HepG2 (cell line): Measurements from ENCODE around the gene RGCC. TPM values are rescaled to one million over a fixed set of nuclear protein-coding genes. Genes with fewer than 3 reads are reported as not detected.

ENCODE experiments used
- ATAC-seq: fragments of 200-7000 bp; cut with Tn5 transposase; 3 replicates; pipeline ENCODE4 v1.9.1; 2020; ENCODE audit warnings: mild to moderate bottlenecking, moderate library complexity
- BruUV-seq: library from RNA; stranded (reverse); fragments of 400-500 nt; replicated peaks from 2 replicates; lab custom pipeline; 2021; lab: Mats Ljungman, UMichigan
- CTCF ChIA-PET: fragments of 300-600 bp; formaldehyde crosslinking; extraction: SDS; loops from one replicate; lab custom pipeline; 2021; ENCODE audit warnings: low total read pairs, inconsistent platforms, low intra/inter-chr PET ratio; lab: Yijun Ruan, JAX
- POLR2A ChIA-PET: fragments of 350-600 bp; sonication (Branson Sonifier 250); formaldehyde crosslinking; loops from one replicate; lab custom pipeline; 2020; ENCODE audit warnings: antibody characterized with exemption, inconsistent platforms; lab: Yijun Ruan, JAX
- DNase-seq: peaks from one replicate; pipeline ENCODE4 v3.0.0-alpha.2; 2015; ENCODE audit warnings: low spot score
- FAIRE-seq: peaks from 3 replicates; lab custom pipeline; 2011; peaks lifted over from hg19 to GRCh38; lab: Jason Lieb, UNC
- H2AFZ ChIP-seq: one replicate; pipeline ENCODE4 v1.6.1; 2011; ENCODE audit warnings: low read length, inconsistent platforms
- H3K27ac ChIP-seq: fragments of 300-600 bp; 3 replicates; pipeline ENCODE4 v1.8.0; 2011; ENCODE audit warnings: mixed run types, mild to moderate bottlenecking, mixed read lengths, low read length, inconsistent platforms; ENCODE audit not compliant: insufficient read depth; ENCODE audit errors: extremely low read length
- H3K27me3 ChIP-seq, 2 experiments: fragments of 200-600 bp in 1 of 2; 2 replicates in 1 of 2; 3 replicates in 1 of 2; pipeline versions ENCODE4 v1.6.0 to v1.8.0; 2011; ENCODE audit warnings: low read length in 2 of 2, mild to moderate bottlenecking in 2 of 2, moderate library complexity in 2 of 2, inconsistent platforms in 1 of 2; ENCODE audit not compliant: insufficient read depth in 2 of 2, control insufficient read depth in 1 of 2
- H3K36me3 ChIP-seq, 2 experiments: fragments of 200-600 bp in 1 of 2; replicated peaks in 1 of 2; 2 replicates in 1 of 2; 3 replicates in 1 of 2; pipeline versions ENCODE4 v1.5.1 to v1.8.0; 2011; ENCODE audit warnings: low read length in 2 of 2, inconsistent platforms in 1 of 2; ENCODE audit not compliant: insufficient read depth in 2 of 2, control insufficient read depth in 1 of 2
- H3K4me1 ChIP-seq: 2 replicates; pipeline ENCODE4 v1.5.1; 2012; ENCODE audit warnings: low read length, inconsistent platforms; ENCODE audit not compliant: insufficient read depth
- H3K4me2 ChIP-seq: 2 replicates; pipeline ENCODE4 v1.6.0; 2011; ENCODE audit warnings: low read depth, low read length, inconsistent platforms
- H3K4me3 ChIP-seq, 3 experiments: fragments of 200-600 bp in 1 of 3; sonication (generic), shearing (Covaris generic) in 1 of 3; replicated peaks in 1 of 3; 2 replicates each; pipeline ENCODE4 v1.5.1; 2011 to 2016; ENCODE audit warnings: low read length in 3 of 3, inconsistent platforms in 2 of 3, low read depth in 2 of 3, mild to moderate bottlenecking in 2 of 3, control low read depth in 1 of 3, mixed read lengths in 1 of 3; ENCODE audit not compliant: insufficient read depth in 1 of 3
- H3K79me2 ChIP-seq: one replicate; pipeline ENCODE4 v1.6.1; 2011; ENCODE audit warnings: low read length, inconsistent platforms; ENCODE audit not compliant: insufficient read depth
- H3K9ac ChIP-seq: 2 replicates; pipeline ENCODE4 v1.6.0; 2011; ENCODE audit warnings: mild to moderate bottlenecking, low read depth, low read length, inconsistent platforms; ENCODE audit not compliant: insufficient read depth
- H3K9me3 ChIP-seq: 2 replicates; pipeline ENCODE4 v1.5.1; 2012; ENCODE audit warnings: mild to moderate bottlenecking, low read length
- H4K20me1 ChIP-seq: 2 replicates; pipeline ENCODE4 v1.6.0; 2011; ENCODE audit warnings: inconsistent platforms, mild to moderate bottlenecking, low read length, moderate library complexity; ENCODE audit not compliant: insufficient read depth
- ATF7-NPFF ChIP-seq: sonication (generic); formaldehyde crosslinking; IDR thresholded peaks from 2 replicates; pipeline ENCODE4 v1.8.1; 2023; ENCODE audit warnings: mild to moderate bottlenecking, low read depth, missing genetic modification reagents, moderate library complexity
- FOXP1 ChIP-seq, 2 experiments: fragments of 450-650 bp in 1 of 2; IDR thresholded peaks; 2 replicates each; pipeline ENCODE4 v1.6.1; 2017 to 2018; ENCODE audit warnings: antibody characterized with exemption in 1 of 2
- HNRNPUL1 ChIP-seq: fragments of 200-400 bp; formaldehyde crosslinking; IDR thresholded peaks from 2 replicates; pipeline ENCODE4 v1.6.1; 2017; ENCODE audit warnings: low read depth, mild to moderate bottlenecking, low read length, moderate library complexity
- HOXA5 ChIP-seq: sonication (generic); formaldehyde crosslinking; IDR thresholded peaks from 2 replicates; pipeline ENCODE4 v1.4.0; 2020; ENCODE audit warnings: missing genetic modification reagents
- KDM1A ChIP-seq: IDR thresholded peaks from 2 replicates; pipeline ENCODE4 v1.6.1; 2016; ENCODE audit warnings: missing compliant biosample characterization
- NCOR1 ChIP-seq: fragments of 200-600 bp; sonication (generic); IDR thresholded peaks from 2 replicates; pipeline ENCODE4 v1.7.0; 2017; ENCODE audit warnings: antibody characterized with exemption, low read length, borderline replicate concordance
- ZBTB2 ChIP-seq: sonication (generic); formaldehyde crosslinking; IDR thresholded peaks from 2 replicates; pipeline ENCODE4 v1.8.0; 2022; ENCODE audit warnings: low read depth, missing genetic modification reagents
- ZSCAN30 ChIP-seq: sonication (generic); formaldehyde crosslinking; IDR thresholded peaks from 2 replicates; pipeline ENCODE4 v1.5.0; 2020; ENCODE audit warnings: mild to moderate bottlenecking, missing genetic modification reagents
- WGBS: methylation state at CpG from one replicate; pipeline ENCODE4 v1.1.6; 2017; ENCODE audit warnings: low lambda C conversion rate; 5-methylcytosine and 5-hydroxymethylcytosine counted together
- in situ Hi-C: cut with HindIII; loops from 2 replicates; pipeline ENCODE4 v1.10.0; 2017; ENCODE audit warnings: low pct_unique_long_range_greater_than_20kb; ENCODE audit not compliant: extremely low pct_ligation_motif_present
- intact Hi-C: fragments of 100-400 bp; cut with micrococcal nuclease; formaldehyde crosslinking; loops from one replicate; pipeline ENCODE4 v1.10.0; 2022; ENCODE audit not compliant: unreplicated experiment
- polyA plus RNA-seq, 8 experiments: library from polyadenylated mRNA; depleted of rRNA in 3 of 8; stranded (reverse) in 7 of 8; unstranded in 1 of 8; fragments of >200 nt; fragmentation: Illumina TruSeq in 4 of 8; extraction: Trizol in 4 of 8; gene quantifications; 2 replicates each; pipeline versions ENCODE4 v1.2.1 to v1.2.3, GENCODE V29; 2011 to 2016; ENCODE audit warnings: low read depth in 4 of 8, missing spikeins in 1 of 8, mixed read lengths in 1 of 8; ENCODE audit not compliant: insufficient read depth in 1 of 8
- total RNA-seq, 5 experiments: library from RNA; depleted of rRNA; stranded (reverse); fragments of >200 nt; fragmentation: Illumina TruSeq; extraction: Trizol; gene quantifications; 2 replicates each; pipeline ENCODE4 v1.2.3, GENCODE V29; 2016; ENCODE audit warnings: low read depth in 1 of 5

Gene RGCC
- total and polyA plus RNA-seq, 2 of the 13 experiments (the other 11 are each of a cell fraction or from before 2014, with no cell fraction given) = 0.20 to 8.4 TPM

- 96% methylated on average over 7 of the region's 7 CpGs for WGBS
- in situ Hi-C loops = no loop called here
- Histone ChIP-seq H3K9me3 (no peaks in the 10 kb centered on the region), H3K79me2 (no peaks in the 10 kb centered on the region), H3K4me3 (no peak overlapping the region), H3K27me3 (peaks cover 0 to 24% of the 10 kb centered on the region in 2 experiments; a peak in 2 of 5 replicates), H3K9ac (no peak overlapping the region), H3K36me3 (no peaks in the 10 kb centered on the region), H4K20me1 (no peaks in the 10 kb centered on the region), H3K27ac (no peak overlapping the region), H3K4me1 (peaks cover 18% of the 10 kb centered on the region), H3K4me2 (peak overlapping the region; percentile 0; the same call in 1 of the 2 replicates), H2AFZ (no peak overlapping the region)
- DNase-seq (no peak), ATAC-seq (no peak), FAIRE-seq (no peak)
- TSS peak; percentile 48 for BruUV-seq
- POLR2A ChIA-PET = interaction anchor here (0.6 kb wide), 1 partner anchor 387 kb away, joined by 5 read pairs; no protein-coding TSS in a partner anchor
- no peak for TF ChIP-seq KDM1A (CRISPR knock-in tag)
- TF ChIP-seq FOXP1 (IDR thresholded peaks at IDR 0.05) = no peak
- no peak for TF ChIP-seq FOXP1 (CRISPR knock-in tag; IDR thresholded peaks at IDR 0.05)
- TF ChIP-seq NCOR1 = no peak
- no peak for TF ChIP-seq ZBTB2 (CRISPR knock-in tag)
- TF ChIP-seq HNRNPUL1 = no peak
- no peak for TF ChIP-seq ATF7-NPFF
- no peak for TF ChIP-seq HOXA5 (CRISPR knock-in tag)
- TF ChIP-seq ZSCAN30 = no peak
- intact Hi-C loops = no loop called here
- CTCF ChIA-PET = interaction anchor here (0.7 kb wide), 1 partner anchor 193 kb away, joined by 3 read pairs; no protein-coding TSS in a partner anchor
These were observed 2.2 kb downstream of the RGCC start for GRCh38 chr13:41459432-41460073.
